ENCODE measurements around the gene GDAP1L1.
"Not testable (repeated sequence)": the region's sequence is repeated elsewhere in the genome, so short reads cannot be mapped to it uniquely, and the experiment has no call there.

The GDAP1L1 gene

GRCh38 chr20:44258226-44258890, 11.2 kb downstream of the GDAP1L1 start:
- no peak for DNase-seq

GRCh38 chr20:44264287-44264686, 17.2 kb downstream of the GDAP1L1 start:
- DNase-seq = no peak

- no peak for DNase-seq
Measured at GRCh38 chr20:44268802-44269201, 21.7 kb downstream of the GDAP1L1 start.

GRCh38 chr20:44271915-44272663, 25.0 kb downstream of the GDAP1L1 start:
- no peak for DNase-seq

- DNase-seq = no peak
Measured at GRCh38 chr20:44273231-44274215, 26.4 kb downstream of the GDAP1L1 start.

- DNase-seq = no peak
Measured at GRCh38 chr20:44274303-44275017, 27.4 kb downstream of the GDAP1L1 start.

GRCh38 chr20:44279228-44279627, 32.1 kb downstream of the GDAP1L1 start:
- no peak for DNase-seq

- DNase-seq = no peak
Measured at GRCh38 chr20:44280387-44280786, 33.3 kb downstream of the GDAP1L1 start.

GRCh38 chr20:44282192-44282591, 35.1 kb downstream of the GDAP1L1 start:
- no peak for DNase-seq

GRCh38 chr20:44284032-44284431, 36.9 kb downstream of the GDAP1L1 start:
- no peak for DNase-seq

GRCh38 chr20:44287272-44288097, 40.4 kb downstream of the GDAP1L1 start:
- no peak for DNase-seq

- no peak for DNase-seq
Measured at GRCh38 chr20:44288252-44288651, 41.1 kb downstream of the GDAP1L1 start.

GRCh38 chr20:44291754-44292153, 44.6 kb downstream of the GDAP1L1 start:
- no peak for DNase-seq

- no peak for DNase-seq
Measured at GRCh38 chr20:44296011-44296410, 48.9 kb downstream of the GDAP1L1 start.

GRCh38 chr20:44297721-44298120, 50.6 kb downstream of the GDAP1L1 start:
- no peak for DNase-seq

- not testable (repeated sequence) for DNase-seq
Measured at GRCh38 chr20:44299011-44299535, 52.0 kb downstream of the GDAP1L1 start.

GRCh38 chr20:44301285-44301684, 54.2 kb downstream of the GDAP1L1 start:
- DNase-seq = no peak

- peak; percentile 63 for DNase-seq
Measured at GRCh38 chr20:44302026-44302669, 55.0 kb downstream of the GDAP1L1 start.

GRCh38 chr20:44302736-44303135, 55.6 kb downstream of the GDAP1L1 start:
- no peak for DNase-seq

- no peak for DNase-seq
Measured at GRCh38 chr20:44304383-44304782, 57.3 kb downstream of the GDAP1L1 start.

GRCh38 chr20:44306927-44307326, 59.8 kb downstream of the GDAP1L1 start:
- no peak for DNase-seq

Measured in NCI-H2029 treated with DMSO at 0.1 percent for 48 hours (cell line).